GM12864 (cell line): ENCODE measurements around the gene ADGRD1.

ENCODE experiments used
- DNase-seq: peaks from one replicate; pipeline ENCODE4 v3.0.0-alpha.2; 2011; ENCODE audit warnings: low read depth
- H3K4me3 ChIP-seq: 2 replicates; pipeline ENCODE4 v1.5.1; 2011; ENCODE audit warnings: mild to moderate bottlenecking, low read depth, low read length, control low read depth
- CTCF ChIP-seq: IDR thresholded peaks from 2 replicates; pipeline ENCODE4 v1.5.1; 2011; ENCODE audit warnings: low read depth, mild to moderate bottlenecking, moderate library complexity, low read length, control low read depth, inconsistent platforms; ENCODE audit errors: missing control alignments

The ADGRD1 gene

DNA sequence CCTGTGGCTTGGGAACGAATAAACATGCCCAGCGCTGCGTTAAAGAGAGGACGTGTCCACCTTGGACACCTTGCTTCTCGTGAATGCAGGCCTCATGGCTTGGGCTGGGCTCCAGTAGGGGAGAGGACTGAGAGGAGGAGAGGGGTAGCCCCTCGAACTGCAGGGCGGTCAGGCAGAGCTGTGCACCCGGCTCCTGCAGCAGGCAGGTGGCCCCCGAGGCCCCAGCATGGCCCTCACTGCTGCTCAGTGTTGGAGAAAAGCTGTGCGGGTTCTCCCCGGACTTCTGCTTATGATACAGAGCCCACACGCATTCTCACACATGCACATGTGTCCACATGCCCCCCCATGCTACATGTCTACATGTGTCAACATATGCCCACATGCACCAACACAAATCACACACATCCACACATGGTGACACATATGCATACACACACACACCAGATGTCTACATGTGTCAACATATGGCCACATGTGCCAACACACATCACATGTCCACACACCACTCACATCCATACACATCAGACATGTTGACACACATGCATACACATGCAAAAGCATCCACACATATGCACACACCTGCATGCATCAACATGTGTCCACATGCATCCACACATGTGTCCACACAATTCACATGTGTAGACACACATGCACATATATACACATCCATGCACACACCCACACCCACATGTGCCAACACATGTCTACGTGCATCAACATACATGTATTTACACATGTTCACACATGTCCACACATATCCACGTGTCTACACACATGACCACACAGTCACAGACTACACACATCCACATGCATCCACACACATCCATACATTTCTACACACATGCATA, 3.0 kb downstream of the ADGRD1 start:
- no peak overlapping the region for H3K4me3 ChIP-seq
- TF ChIP-seq CTCF = no peak
- DNase-seq = no peak

GRCh38 chr12:130957304-130957621, 3.6 kb downstream of the ADGRD1 start:
- no peak overlapping the region for H3K4me3 ChIP-seq
- no peak for TF ChIP-seq CTCF
- no peak for DNase-seq

DNA sequence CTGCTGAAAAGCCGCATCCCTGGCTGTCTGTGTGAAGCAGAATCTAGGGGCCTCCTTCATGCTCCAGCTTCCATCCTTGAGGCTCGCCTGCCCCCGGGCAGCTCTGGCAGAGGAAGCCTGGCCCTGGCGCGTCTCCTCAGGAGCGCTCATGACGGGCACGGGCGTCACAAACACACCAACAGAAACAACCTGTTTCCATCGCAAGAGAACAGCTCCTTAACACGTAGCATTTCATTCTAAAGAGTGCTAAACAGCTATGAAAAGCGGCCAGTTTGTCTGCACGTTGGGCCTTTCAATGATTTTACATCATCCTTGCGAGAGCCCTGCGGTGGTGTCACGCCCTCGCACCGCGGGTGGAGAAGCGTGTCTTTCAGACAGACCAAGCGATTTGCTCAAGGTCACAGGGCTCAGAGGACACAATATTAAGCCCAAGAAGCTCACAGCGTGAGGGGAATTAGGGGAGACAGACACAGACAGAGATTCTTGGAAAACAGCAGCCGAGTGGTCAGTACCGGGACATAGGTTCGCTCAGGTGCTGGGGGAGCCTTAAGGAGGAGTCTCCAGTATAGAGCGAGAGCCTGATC, 4.9 kb downstream of the ADGRD1 start:
- no peak overlapping the region for H3K4me3 ChIP-seq
- TF ChIP-seq CTCF = no peak
- DNase-seq = no peak

DNA sequence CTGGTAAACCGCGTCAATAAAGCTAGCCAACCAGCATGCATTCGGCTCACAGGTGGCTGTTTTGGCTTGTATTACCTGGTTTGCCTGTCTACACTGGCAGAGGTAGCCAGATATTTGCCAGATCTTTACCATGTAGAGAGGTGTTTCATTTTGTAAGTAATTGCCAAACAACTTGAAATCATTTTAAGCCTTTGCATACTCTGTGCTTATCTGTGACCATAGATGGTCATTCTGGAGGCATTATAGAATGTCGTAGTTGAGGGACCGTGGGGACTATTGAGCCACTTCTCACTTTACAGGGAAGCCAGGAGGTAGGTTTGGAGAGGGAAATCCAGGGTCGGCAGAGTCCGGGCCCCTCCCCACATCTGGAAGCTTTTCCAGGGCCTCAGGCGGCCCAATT, 5.9 kb downstream of the ADGRD1 start:
- no peak for DNase-seq
- no peak overlapping the region for H3K4me3 ChIP-seq
- TF ChIP-seq CTCF = no peak

GRCh38 chr12:130960058-130960457, 6.4 kb downstream of the ADGRD1 start:
- no peak for DNase-seq
- H3K4me3 ChIP-seq = no peak overlapping the region
- TF ChIP-seq CTCF = no peak

- no peak for DNase-seq
- no peak for TF ChIP-seq CTCF
- no peak overlapping the region for H3K4me3 ChIP-seq
Measured at GRCh38 chr12:130960787-130961186, 7.1 kb downstream of the ADGRD1 start.

- H3K4me3 ChIP-seq = no peak overlapping the region
- TF ChIP-seq CTCF = no peak
- no peak for DNase-seq
Measured at GRCh38 chr12:130961921-130962451, 8.3 kb downstream of the ADGRD1 start.
